ENCODE data around the gene JOSD1. TPM values are rescaled to one million over a fixed set of nuclear protein-coding genes. Genes with fewer than 3 reads are reported as not detected.

JOSD1 gene
- total RNA-seq, 1 experiment from 2014 or later: 19.2 TPM

DNA sequence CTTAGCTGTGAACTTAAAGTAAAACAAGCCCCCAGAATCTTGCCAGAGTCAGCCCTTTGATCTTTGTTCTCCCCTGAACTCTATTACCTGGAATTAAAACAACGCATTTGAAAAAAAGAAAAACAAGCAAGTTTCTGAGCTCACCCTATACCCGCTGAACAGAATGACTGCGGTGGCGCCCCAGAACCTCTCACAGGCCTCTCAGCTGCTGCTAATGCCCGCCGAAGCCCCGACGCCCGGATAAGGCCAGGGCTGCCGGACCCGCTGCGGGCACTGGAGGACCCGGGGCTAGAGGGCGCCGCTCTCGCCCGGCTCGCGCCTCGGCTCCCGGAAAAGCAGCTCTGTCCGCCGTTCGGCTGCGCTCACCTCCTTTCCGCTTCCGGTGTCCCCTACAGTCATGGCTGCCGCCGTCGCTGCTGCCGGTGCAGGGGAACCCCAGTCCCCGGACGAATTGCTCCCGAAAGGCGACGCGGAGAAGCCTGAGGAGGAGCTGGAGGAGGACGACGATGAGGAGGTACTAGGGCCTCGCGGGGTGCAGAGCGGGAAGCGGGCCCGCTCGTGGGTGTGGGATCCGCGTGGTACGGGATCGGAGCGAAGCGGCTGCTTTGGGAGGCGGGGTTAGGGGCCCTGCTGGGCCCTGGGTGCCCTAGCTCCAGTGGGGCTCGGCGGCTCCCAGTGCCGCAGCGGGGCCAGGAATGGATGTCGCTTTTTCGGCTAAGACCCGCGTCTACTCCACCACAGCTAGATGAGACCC is 19.0 kb downstream of the JOSD1 start, which contains the start of gene TOMM22:
TOMM22 (plus strand) TSS at position 376 of the 754 bp plus-strand sequence; CDS start at position 398, 22 bp downstream.
- Histone ChIP-seq H3K23me2 (ENCODE audit: insufficient read length, low read depth, low read length, poor library complexity, severe bottlenecking) (peaks cover 5% of the 10 kb centered on the region), H3K56ac (ENCODE audit: insufficient read length, low read depth, low read length) (no peak within 1 kb of the TSS), H3K27ac (ENCODE audit: insufficient read length, low read depth, low read length) (no peak within 1 kb of the TSS), H3K4me2 (ENCODE audit: insufficient read depth, insufficient read length, low read length) (peak within 1 kb of the TSS; percentile 96), H2BK5ac (ENCODE audit: insufficient read length, low read length) (no peak within 1 kb of the TSS), H3K18ac (ENCODE audit: insufficient read length, low read depth, low read length) (peak within 1 kb of the TSS; percentile 88), H3K79me1 (ENCODE audit: insufficient read depth, low read depth, low read length, poor library complexity, severe bottlenecking) (peaks cover 2% of the 10 kb centered on the region), H3K27me3 (ENCODE audit: insufficient read depth, low read length) (no peaks in the 10 kb centered on the region), H3T11ph (ENCODE audit: low read length) (no peak within 1 kb of the TSS), H2BK20ac (ENCODE audit: low read depth, low read length, poor library complexity, severe bottlenecking) (no peak within 1 kb of the TSS), H3K4ac (ENCODE audit: low read depth, low read length) (no peak within 1 kb of the TSS), H3K9me3 (ENCODE audit: control insufficient read depth, low read depth, low read length) (peaks cover 5% of the 10 kb centered on the region), H4K20me1 (ENCODE audit: control insufficient read depth, insufficient read depth, insufficient read length) (no peaks in the 10 kb centered on the region), H3K9ac (ENCODE audit: extremely low read depth, insufficient read length, low read length) (peak within 1 kb of the TSS; percentile 97), H2BK15ac (ENCODE audit: low read depth, low read length) (no peak within 1 kb of the TSS), H2BK120ac (ENCODE audit: low read depth, low read length, poor library complexity, severe bottlenecking) (no peak within 1 kb of the TSS), H3K4me1 (ENCODE audit: insufficient read depth, low read length) (no peaks in the 10 kb centered on the region), H3K79me2 (ENCODE audit: insufficient read depth, low read length) (peaks cover 2% of the 10 kb centered on the region; the same call in 1 of the 2 replicates), H4K8ac (replicated peaks; ENCODE audit: insufficient read length, low read depth, low read length) (no peak within 1 kb of the TSS), H4K91ac (ENCODE audit: insufficient read length, low read depth, low read length) (no peak within 1 kb of the TSS), H4K5ac (ENCODE audit: insufficient read length, low read depth, low read length) (no peak within 1 kb of the TSS), H3K14ac (ENCODE audit: insufficient read depth, low read length) (peak within 1 kb of the TSS; percentile 94; the same call in 1 of the 2 replicates), H2BK12ac (ENCODE audit: insufficient read length, low read depth, low read length) (no peak within 1 kb of the TSS), H2AK5ac (ENCODE audit: insufficient read length, low read length) (no peak within 1 kb of the TSS), H2AFZ (ENCODE audit: low read length) (no peak within 1 kb of the TSS), H3K23ac (ENCODE audit: insufficient read length, low read depth, low read length) (no peak within 1 kb of the TSS)
- TF ChIP-seq, protein P1, sequence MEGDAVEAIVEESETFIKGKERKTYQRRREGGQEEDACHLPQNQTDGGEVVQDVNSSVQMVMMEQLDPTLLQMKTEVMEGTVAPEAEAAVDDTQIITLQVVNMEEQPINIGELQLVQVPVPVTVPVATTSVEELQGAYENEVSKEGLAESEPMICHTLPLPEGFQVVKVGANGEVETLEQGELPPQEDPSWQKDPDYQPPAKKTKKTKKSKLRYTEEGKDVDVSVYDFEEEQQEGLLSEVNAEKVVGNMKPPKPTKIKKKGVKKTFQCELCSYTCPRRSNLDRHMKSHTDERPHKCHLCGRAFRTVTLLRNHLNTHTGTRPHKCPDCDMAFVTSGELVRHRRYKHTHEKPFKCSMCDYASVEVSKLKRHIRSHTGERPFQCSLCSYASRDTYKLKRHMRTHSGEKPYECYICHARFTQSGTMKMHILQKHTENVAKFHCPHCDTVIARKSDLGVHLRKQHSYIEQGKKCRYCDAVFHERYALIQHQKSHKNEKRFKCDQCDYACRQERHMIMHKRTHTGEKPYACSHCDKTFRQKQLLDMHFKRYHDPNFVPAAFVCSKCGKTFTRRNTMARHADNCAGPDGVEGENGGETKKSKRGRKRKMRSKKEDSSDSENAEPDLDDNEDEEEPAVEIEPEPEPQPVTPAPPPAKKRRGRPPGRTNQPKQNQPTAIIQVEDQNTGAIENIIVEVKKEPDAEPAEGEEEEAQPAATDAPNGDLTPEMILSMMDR (conservative IDR thresholded peaks at IDR 0.05): peak; percentile 71
- peak; percentile 90 for DNase-seq
- H3K9me3 Mint-ChIP-seq: peaks cover 21 to 22% of the 10 kb centered on the region in 2 experiments
- H3K27me3 Mint-ChIP-seq (ENCODE audit: low read depth): no peaks in the 10 kb centered on the region
- peaks cover 35 to 53% (median 46%) of the 10 kb centered on the region in 3 experiments for H3K36me3 Mint-ChIP-seq (ENCODE audit: insufficient read depth in 1 of 3, low read depth in 3 of 3)
- peak within 1 kb of the TSS; percentile 98 to 100 (median 100) for H3K27ac Mint-ChIP-seq
- peaks cover 10 to 14% of the 10 kb centered on the region in 2 experiments for H3K4me1 Mint-ChIP-seq
- peak within 1 kb of the TSS; percentile 99 for H3K4me3 Mint-ChIP-seq
- WGBS (ENCODE audit: extremely low coverage, insufficient read length, low lambda C conversion rate): no CpG with 5 or more reads among the region's 60 CpGs
